Hepatic stellate cell (primary cell): ENCODE results near the gene ABLIM2.
"Not testable (repeated sequence)": the region's sequence is repeated elsewhere in the genome, so short reads cannot be mapped to it uniquely, and the experiment has no call there.

ENCODE experiments used
- DNase-seq: peaks from one replicate; pipeline ENCODE4 v3.0.0; 2011; ENCODE audit warnings: low spot score

The ABLIM2 gene

DNA sequence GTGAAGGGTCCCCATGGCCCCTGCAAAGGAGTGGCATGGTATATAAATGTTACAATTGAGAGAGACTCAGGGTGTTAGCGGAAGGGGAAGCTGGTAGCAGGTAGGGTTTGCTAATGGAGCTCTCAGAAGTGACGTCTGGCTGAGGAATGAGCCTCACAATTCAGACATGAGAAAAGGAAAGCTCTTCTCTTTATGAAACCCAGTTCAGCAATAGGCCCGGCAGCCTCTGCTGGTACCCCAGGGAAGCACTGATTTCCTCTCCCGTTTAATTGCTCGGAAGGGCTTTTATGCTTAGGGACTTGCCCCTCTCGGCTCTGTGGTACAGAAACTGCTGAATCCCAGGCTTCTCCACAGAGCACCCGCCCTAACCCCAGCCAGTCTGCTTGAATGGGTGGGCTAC lies 199.5 kb downstream of the ABLIM2 start:
- DNase-seq: no peak

DNA sequence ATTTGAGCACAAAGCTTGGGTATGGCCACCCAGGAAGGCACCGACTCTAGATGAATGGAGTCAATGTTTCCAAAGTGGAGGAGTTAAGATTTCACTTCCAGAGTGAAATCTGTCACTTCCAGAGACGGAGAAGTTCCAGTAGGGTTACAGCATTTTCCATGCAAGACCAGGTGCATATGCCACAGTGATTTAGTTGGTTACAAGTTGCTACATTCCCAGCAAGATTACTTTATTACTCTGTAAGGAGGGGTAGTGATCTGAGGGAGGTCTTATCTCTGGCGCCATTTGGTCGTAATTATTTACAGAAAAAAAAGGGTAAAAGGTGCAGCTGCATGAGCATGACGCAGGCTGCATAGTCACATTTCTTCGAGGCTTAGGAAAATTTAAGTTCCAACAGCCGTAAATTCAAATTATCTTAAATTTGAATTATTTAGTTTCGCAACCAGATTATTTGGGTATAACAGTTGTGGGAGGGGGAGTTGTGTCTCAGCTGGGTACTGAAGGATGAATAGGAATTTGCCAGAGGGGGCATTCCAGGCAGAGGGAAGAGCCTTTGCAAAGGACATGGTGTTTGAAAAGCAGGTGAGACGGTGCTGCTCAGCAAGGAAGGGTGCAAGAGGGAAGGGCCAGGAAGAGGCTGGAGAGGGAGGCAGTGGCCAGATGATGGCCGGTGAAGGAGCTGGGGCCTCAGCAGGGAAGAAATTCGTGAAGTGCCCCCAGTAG lies 201.5 kb downstream of the ABLIM2 start:
- DNase-seq: no peak

DNA sequence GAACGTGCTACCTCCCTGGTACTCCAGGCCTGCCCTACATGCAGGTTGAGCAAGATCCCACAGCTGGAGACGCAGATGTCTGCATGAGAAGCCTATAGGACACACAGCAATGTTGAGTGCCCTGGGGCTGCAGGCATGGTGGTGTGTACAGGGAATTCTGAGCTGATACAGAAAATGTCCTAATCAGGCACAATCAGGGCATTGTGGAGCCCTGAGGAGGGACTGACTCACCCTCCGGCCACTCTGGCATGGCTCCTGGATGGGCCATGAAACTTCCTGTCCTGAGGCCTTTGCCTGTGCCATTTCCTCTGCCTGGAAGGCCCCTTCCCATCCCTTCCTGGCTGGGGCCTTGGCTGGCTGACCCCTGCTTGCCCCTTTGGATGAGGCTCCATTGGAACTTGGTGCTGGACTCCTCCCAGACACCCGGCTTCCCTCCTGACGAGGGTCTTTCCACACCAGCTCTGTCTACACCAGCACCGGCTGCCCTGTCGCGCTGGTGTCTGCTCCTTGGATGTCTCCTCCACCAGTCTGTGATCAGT lies 202.3 kb downstream of the ABLIM2 start:
- DNase-seq: no peak

DNA sequence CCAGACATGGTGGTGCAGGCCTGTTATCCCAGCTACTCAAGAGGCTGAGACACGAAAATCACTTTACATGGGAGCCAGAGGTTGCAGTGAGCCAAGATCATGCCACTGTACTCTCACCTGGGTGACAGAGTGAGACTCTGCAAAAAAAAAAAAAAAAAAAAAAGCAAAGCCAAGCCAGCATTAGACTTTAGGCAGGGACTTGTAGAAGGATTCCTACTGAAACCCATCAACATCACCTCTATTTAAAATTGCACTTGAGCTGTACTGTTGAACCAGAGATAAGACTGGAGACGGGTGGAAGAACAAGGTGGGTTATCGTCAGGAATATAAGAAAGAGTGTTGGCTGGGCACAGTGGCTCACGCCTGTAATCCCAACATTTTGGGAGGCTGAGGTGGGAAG lies 203.2 kb downstream of the ABLIM2 start:
- no peak for DNase-seq

DNA sequence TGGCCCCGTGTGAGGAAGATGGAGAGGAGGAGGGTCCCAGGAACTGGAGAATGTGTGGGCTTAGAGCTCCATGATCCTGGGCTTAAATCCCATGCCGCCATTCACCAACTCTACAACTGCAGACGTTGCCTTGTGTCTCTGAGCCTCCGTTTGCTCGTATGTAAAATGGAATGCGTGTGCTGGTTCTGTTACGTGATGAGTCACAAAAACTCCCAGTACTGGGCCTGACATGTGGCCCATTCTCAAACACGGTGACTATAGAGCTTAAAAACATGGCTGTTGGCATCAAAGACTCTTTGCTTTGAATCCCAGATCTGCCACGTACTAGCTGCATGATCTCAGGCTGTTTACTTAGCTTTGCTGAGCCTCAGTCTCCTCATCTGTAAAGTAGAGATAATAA lies 206.0 kb downstream of the ABLIM2 start:
- no peak for DNase-seq

DNA sequence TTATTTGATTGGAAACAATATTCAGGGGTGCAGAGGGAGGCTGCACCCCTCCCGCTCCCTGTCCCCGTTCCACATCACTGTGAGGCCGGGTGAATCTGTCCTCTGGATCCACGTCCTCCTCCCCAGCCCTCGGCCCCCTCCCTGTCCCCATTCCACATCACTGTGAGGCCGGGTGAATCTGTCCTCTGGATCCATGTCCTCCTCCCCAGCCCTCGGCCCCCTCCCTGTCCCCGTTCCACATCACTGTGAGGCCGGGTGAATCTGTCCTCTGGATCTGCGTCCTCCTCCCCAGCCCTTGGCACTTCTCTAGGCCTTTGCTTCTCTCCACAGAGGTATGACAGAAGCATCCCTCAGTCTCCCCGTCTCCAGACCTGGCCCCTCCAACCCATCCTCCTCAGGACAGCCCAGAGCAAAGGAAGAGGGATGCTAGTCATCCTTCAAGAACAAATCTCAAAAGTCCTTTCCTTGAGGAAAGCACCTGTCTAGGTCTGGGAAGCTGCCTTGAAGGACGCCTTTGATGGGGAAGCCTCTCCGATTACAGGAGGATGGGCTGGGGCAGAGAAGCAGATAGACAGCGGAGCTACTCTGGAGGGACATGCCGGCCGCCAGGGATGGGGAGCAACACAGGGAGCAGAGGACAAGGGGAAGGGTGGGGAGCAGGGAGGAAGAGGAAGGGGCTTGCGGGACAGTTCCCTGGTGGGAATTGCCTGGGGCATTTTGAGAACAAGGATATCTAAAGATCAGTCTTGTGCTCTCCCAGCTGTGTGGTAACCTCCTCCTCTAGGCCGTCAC lies 208.1 kb downstream of the ABLIM2 start:
- DNase-seq: no peak

DNA sequence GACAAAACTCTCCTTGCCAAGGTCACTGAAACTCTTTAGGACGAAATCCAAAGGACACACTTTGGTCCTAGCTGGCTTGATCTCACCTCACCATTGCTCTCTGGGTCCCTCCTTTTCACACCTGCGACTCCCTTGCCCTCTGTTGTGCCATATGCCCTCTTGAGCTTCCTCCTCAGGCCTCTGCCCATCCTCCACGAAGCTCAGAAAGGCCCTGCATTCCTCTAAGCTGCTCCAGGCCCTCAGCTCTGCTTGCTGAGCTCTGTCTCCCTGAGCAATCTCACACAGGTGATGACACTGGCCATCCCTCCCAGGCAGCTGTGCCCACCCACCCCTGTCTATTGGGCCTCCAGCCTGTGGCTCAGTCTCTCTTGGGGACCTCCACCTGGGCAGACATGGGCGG lies 208.9 kb downstream of the ABLIM2 start:
- DNase-seq: no peak

DNA sequence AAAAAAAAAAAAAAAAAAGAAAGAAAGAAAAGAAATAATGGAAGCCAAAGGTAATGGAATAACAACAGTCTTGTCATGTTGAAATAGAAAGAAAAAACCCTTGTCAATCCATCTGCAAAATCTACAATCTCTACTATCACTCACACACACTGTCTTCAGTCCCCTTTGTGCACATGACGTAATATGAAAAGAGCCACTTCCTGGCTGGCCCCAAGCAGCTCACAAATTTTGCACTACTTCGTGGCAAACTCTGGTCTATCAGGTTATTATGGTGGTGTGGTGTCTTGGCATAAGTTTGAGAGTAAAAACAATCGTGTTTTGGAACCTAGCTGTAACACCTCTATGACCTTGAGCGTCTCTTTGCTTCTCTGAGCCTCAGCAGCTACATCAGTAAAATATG lies 210.7 kb downstream of the ABLIM2 start:
- DNase-seq: no peak

DNA sequence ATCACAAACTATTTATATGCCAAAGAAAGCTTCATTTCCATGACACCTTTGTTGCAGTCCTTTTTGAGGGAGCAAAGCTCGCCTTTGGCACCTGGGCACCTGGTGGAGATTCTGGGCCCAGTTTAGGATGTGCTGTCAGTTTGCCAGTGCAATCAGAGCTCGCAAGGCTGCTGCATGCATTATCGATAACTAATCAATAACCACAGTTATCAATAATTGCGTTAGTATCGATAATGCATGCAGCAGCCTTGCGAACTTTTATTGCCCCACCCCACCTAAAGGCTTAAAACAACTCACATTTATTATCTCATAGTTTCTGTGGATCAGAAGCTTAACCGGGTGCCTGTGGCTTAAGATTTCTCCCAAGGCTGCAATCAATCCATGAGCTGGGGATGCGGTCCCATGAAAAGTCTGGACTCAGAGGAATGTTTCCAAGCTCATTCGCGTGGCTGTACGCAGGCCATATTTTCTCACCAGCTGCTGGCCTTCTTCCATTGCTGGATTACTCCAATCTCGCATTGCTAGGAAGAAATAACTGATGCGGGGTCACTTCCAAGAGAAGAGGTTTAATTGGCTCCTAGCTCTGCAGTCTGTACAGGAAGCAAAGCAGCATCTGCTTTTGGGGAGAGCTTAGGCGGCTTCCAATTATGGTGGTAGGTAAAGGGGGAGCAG lies 212.8 kb downstream of the ABLIM2 start:
- no peak for DNase-seq

DNA sequence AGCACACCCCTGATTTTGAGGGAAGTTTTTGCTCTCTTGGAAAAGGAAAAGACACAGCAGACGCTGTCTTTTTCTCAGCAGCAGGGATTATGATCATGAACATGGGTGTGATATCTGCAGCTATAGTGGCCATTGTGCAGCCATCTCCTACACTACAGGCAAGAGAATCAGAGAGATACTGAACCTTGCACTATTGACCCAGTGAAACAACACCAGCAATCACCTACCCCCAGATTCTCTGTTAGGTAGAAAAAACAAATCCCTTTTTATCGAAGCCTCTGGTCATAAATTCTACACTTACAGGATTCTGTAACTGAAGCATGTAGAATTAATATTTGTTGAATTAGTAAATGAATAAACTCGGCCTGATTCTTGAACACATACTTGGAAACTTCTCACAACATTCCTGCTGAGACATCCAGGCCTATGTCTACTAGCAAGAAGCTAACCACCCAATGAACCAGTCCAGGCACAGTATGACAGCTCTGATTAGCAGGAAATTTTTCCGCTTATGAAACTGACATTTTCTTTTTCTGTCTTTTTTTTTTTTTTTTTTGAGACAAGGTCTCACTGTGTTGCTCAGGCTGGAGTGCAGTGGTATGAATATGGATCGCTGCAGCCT lies 213.9 kb downstream of the ABLIM2 start:
- no peak for DNase-seq

DNA sequence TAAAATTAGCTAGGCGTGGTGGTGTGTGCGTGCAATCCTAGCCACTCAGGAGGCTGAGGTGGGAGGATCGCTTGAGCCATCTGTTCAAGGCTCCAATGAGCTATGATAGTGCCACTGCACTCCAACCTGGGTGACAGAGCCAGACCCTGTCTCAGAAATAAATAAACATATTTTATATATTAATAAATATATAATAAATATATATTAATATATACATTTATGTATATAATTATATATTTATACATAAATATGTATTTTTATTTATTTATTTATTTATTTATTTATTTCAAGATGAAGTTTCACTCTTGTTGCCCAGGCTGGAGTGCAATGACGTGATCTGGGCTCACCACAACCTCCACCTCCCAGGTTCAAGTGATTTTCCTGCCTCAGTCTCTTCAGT lies 214.9 kb downstream of the ABLIM2 start:
- not testable (repeated sequence) for DNase-seq

DNA sequence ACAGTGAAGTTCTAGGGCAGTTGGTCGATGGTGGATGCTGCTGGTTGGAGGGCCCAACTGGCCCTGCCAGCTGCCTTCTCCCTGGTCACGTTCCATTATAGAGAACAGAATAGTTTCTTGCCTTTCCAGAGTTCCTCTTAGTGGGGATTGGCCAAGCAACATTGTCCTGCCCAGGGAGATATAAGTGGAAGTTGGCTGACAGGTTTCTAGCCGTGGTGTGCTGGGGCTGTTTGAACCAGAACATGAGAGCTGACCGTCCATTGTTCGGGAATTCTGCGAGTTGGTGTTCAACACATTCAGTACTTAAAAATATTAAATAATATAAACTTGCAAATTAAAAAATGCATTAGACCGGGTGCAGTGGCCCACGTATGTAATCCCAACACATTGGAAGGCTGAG lies 215.4 kb downstream of the ABLIM2 start:
- DNase-seq: no peak

DNA sequence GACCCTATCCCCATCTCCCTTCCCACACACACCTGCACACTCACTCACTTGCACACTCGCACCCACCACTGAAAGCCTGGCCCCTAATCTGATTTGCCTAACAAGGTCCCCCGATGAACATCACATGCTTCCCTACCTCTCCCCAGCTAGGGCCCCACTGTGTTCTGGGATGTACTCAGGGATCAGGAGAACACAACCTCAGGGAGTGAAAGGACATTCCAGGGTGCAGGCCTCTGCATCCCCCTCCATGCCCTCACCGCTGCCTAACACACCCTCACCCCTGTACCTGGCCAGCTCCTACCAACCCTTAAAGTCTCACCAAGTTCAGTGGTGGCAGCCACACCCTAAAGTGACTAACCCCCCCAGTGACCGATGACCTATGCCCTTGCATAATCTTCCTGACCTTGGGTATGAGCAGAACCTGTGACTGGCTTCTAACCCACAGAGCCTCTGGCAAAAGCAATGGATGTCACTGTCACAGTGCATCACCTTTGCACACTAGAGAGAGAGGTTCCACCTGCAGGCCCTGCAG lies 216.6 kb downstream of the ABLIM2 start:
- DNase-seq: no peak

DNA sequence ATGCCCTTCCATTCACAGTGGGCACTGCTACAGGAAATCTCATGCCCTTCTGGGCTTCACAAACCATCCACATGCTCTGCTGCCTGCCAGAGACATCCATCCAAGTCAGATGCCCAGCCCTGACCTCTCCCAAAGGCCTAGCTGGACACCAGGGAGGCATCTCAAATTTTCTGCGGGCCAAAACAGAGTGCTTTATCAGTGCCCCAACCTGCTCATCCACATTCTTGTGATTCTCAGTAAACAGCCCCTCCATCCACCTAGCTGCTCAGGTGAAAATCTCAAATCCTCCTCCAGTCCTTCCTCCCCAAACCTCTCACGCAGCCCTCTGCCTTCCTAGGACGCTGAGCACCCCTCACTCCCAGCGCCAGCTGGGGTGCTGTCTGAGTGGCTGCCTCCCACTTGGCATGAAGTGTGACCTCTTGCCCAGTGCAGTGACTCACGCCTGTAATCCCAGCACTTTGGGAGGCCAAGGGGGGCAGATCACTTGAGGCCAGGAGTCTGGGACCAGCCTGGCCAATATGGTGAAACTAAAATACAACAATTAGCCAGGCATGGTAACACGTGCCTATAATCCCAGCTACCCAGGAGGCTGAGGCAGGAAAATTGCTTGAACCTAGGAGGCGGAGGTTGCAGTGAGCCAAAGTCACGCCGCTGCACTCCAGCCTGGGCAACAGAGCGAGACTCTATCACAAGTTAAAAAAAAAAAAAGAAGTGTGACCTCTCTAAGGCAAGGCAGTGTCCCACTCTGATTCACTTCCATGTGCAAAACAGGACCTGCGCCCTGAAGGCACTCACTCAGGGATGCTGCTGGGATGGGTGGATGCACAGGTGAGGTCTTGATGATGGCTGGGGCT lies 217.3 kb downstream of the ABLIM2 start:
- no peak for DNase-seq

DNA sequence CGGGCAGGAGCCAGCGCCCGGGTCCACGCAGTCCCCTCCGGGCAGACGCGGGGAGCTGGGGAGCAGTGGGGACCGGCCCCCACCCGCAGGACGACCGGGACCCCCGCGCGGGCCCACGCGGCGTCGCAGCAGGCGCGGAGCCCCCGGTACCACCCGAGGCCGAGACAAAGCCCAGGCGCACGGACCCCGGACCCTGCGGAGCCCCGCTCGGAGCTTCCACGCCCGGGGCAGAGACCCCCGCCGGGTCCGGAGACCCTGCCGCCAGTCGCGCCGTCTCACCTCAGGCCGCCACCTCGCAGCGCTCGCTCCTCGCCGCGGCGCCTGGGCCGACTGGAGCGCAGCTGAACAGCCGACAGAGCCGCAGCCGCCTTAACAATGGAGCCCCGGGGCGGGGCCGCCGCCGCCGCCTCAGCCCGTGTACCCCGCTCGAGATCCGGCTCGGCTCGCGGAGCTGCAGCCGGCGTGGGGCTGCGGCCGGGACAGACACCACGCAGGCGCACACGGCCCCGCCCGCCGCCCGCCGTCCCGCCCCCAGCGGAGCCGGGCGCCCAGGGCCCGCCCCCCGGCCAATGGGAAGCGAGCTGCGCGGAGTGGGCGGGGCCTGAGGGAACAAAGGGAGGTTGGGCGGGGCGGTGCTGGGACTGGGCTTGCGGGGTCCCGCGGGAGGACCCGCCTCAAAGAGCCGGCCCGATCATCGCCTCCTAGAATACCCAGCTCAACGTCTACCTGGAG lies 219.1 kb downstream of the ABLIM2 start, which contains the start of gene AFAP1:
TSS of gene AFAP1 (minus strand) at position 485 of the 732 bp plus-strand sequence. CDS start 67,783 bp downstream, outside the sequence.
- DNase-seq: peak; percentile 98

DNA sequence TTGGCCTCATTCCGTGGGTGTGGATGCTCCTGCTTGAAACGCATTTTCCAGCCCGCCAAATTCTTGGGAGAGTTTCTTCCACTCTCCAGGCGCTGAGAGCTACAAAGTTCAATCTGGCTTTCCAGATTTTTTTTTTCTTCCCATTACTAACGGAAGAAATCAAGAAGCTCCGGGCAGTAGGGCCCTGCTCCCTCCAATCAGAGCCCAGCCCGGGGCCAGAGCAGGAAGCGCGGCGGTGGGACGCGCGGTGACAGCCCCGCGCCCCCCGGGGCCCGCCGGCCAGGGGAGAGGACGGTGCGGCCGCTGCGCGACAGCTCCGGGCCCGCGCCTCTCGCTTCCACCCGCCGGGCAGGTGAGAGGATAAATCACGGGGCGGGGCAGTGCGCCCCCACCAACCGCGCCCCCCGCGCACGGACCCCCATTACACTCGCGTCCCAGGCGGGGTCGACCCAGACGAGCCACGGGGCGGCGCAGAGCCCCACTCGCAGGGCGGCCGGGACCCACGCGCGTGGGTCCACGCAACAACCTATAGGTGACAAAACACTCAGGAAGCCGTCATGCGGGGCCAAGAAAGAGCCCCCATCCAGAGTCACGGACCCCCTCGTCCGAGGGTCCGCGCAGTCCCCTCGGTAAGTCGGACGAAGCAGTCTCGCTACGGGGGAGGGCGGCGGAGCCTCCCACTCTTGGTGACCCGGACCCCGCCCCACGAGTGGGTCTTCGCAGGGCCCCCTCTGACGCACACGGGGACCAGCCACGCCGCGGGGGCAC lies 219.8 kb downstream of the ABLIM2 start:
- DNase-seq: peak; percentile 76

DNA sequence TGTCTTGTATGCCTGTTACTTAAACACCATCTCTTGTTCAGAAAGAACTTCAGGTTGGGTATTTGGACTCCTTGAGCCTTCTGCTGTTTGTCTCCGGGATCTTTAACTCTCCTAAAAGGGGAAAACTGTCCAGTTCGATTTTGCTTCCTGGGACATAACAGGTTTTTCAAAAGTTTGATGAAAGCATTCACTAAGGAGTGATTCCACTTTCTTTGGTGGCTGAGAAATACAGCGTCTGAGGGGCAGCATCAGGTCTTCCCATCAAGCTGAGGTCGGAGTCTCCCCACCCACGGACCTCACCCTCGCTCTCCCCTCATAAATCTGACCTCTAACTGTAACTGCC lies 220.4 kb downstream of the ABLIM2 start:
- no peak for DNase-seq

DNA sequence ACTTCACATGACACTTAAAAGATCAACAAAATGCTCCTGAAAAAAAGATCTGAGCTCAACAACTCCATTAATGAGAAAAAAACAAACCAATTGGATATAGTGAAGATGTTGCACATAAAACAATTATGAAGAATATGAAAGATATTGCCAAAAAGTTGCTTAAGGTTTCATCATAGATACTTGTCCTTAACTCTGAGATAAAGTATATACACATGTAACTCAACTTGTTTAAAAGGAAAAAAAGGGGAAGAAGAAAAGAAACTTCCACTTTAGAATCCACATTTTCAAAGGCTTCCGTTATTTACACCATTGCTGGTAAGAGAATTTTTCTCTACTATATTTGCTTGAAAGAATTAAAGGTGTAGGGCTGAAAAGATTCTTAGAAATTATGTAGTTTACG lies 221.6 kb downstream of the ABLIM2 start:
- no peak for DNase-seq

DNA sequence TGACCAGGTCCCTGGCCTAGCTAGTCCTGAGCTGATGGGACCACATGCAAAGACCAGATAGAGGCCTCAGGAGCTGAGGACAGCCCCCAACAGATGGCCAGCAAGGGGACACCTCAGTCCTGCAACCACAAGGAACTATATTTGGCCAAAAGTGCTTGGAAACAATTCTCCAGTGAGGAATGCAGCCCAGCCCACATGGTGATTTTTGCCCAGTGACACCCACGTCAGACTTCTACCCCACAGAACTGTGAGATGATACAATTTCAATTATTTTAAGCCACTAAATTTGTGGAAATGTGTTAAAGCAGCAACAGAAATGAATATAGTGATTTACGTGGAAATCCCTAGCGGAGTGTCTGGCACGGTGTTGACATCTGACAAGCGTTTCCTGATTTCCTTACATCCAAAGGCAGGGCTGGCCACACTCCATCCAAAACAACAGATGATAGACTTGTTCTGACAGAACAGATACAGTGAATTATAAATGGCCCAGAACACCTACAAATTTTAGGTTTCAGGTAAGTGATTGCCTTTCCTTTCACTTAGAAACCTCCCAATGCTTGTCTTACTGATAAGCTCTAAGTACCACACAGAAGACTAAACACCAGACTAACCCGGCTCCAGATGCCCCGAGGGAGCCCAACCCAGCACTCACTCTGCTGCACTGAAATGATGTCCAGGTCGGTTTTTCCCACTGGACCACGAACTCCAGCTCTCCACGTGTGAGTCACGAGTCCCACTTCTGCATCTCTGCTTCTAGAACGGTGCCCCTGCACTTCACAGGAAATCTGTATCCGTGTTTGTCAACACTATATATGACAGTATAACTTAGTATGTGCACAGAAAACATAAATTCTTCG lies 224.7 kb downstream of the ABLIM2 start:
- no peak for DNase-seq
